Transverse colon (tissue), 4 donors: ENCODE results near the gene LYSET.
"Not testable (repeated sequence)": the region's sequence is repeated elsewhere in the genome, so short reads cannot be mapped to it uniquely, and the experiment has no call there.

ENCODE experiments used
- CTCF ChIP-seq, 5 experiments: fragments of 200-600 bp in 3 of 5; fragments of 450-650 bp in 2 of 5; sonication (generic) in 3 of 5; IDR thresholded peaks; 1 replicate in 2 of 5; 2 replicates in 3 of 5; pipeline ENCODE4 v1.5.1; 2016 to 2017; ENCODE audit warnings: antibody characterized with exemption in 5 of 5, inconsistent platforms in 3 of 5, mild to moderate bottlenecking in 2 of 5, moderate library complexity in 1 of 5
- POLR2A ChIP-seq: fragments of 450-650 bp; IDR thresholded peaks from one replicate; pipeline ENCODE4 v1.6.1; 2016; ENCODE audit warnings: antibody characterized with exemption, mild to moderate bottlenecking, moderate library complexity
- POLR2AphosphoS5 ChIP-seq, 3 donors: sonication (generic); formaldehyde crosslinking; IDR thresholded peaks; one replicate each; pipeline ENCODE4 v1.6.1; 2016; ENCODE audit warnings: antibody characterized with exemption in 3 of 3

GRCh38 chr14:93170141-93170540 lies 15.0 kb upstream of the LYSET start:
- not testable (repeated sequence) for TF ChIP-seq CTCF (IDR thresholded peaks at IDR 0.05); POLR2A; POLR2AphosphoS5 (IDR thresholded peaks at IDR 0.05)
